Glutamatergic neuron (in vitro differentiated cells): Measurements from ENCODE around the gene BRSK2. TPM values are rescaled to one million over a fixed set of nuclear protein-coding genes. Genes with fewer than 3 reads are reported as not detected.

ENCODE experiments used
- DNase-seq: peaks from one replicate; pipeline ENCODE4 v3.0.0; 2022
- H3K27ac Mint-ChIP-seq: one replicate; pipeline ENCODE4 v1.8.0; 2020; ENCODE audit warnings: mild to moderate bottlenecking, mixed read lengths, inconsistent platforms; ENCODE audit not compliant: unreplicated experiment
- H3K27me3 Mint-ChIP-seq: one replicate; pipeline ENCODE4 v1.8.0; 2020; ENCODE audit warnings: mild to moderate bottlenecking, moderate library complexity, mixed read lengths, inconsistent platforms; ENCODE audit not compliant: unreplicated experiment
- H3K36me3 Mint-ChIP-seq: one replicate; pipeline ENCODE4 v1.8.0; 2020; ENCODE audit warnings: mild to moderate bottlenecking, mixed read lengths, inconsistent platforms; ENCODE audit not compliant: unreplicated experiment
- H3K4me1 Mint-ChIP-seq: one replicate; pipeline ENCODE4 v1.8.0; 2020; ENCODE audit warnings: mild to moderate bottlenecking, low read depth, mixed read lengths, inconsistent platforms; ENCODE audit not compliant: unreplicated experiment
- H3K4me3 Mint-ChIP-seq: one replicate; pipeline ENCODE4 v1.8.0; 2020; ENCODE audit warnings: mild to moderate bottlenecking, mixed read lengths, inconsistent platforms; ENCODE audit not compliant: unreplicated experiment
- H3K9me3 Mint-ChIP-seq: one replicate; pipeline ENCODE4 v1.8.0; 2020; ENCODE audit warnings: mild to moderate bottlenecking, moderate library complexity, mixed read lengths, inconsistent platforms; ENCODE audit not compliant: unreplicated experiment
- CTCF ChIP-seq: fragments of 200-600 bp; sonication (generic); IDR thresholded peaks from one replicate; pipeline ENCODE4 v1.5.0; 2021; ENCODE audit not compliant: partially characterized antibody, unreplicated experiment
- total RNA-seq: library from RNA; stranded (reverse); fragmentation: NEBNext Ultra II Directional; extraction: Animal tissue kit (Norgen Biotek cat#: 25700); gene quantifications from one replicate; pipeline ENCODE4 v1.2.1, GENCODE V29; 2021; ENCODE audit not compliant: unreplicated experiment

BRSK2 gene
- total RNA-seq, 1 donor from 2014 or later, result 207 TPM

- Mint-ChIP-seq H3K36me3 (peaks cover 24% of the 10 kb centered on the region), H3K27ac (no peak overlapping the region), H3K4me1 (no peaks in the 10 kb centered on the region), H3K4me3 (no peak overlapping the region), H3K27me3 (no peaks in the 10 kb centered on the region), H3K9me3 (peaks cover 4% of the 10 kb centered on the region)
- no peak for TF ChIP-seq CTCF
- DNase-seq, result no peak
Observed at GRCh38 chr11:1494650-1495049, 104.9 kb downstream of the BRSK2 start.

GRCh38 chr11:1496091-1496760 is 106.5 kb downstream of the BRSK2 start:
- Mint-ChIP-seq H3K9me3 (peaks cover 10% of the 10 kb centered on the region), H3K27ac (no peak overlapping the region), H3K27me3 (peaks cover 4% of the 10 kb centered on the region), H3K4me1 (peaks cover 2% of the 10 kb centered on the region), H3K4me3 (no peak overlapping the region), H3K36me3 (peaks cover 24% of the 10 kb centered on the region)
- DNase-seq, result no peak
- no peak for TF ChIP-seq CTCF

- Mint-ChIP-seq H3K27me3 (peaks cover 4% of the 10 kb centered on the region), H3K9me3 (peaks cover 11% of the 10 kb centered on the region), H3K27ac (no peak overlapping the region), H3K4me1 (peaks cover 5% of the 10 kb centered on the region), H3K4me3 (no peak overlapping the region), H3K36me3 (peaks cover 24% of the 10 kb centered on the region)
- TF ChIP-seq CTCF, result no peak
- DNase-seq, result no peak
Observed at GRCh38 chr11:1496761-1497095, 107.0 kb downstream of the BRSK2 start.

- Mint-ChIP-seq H3K27me3 (peaks cover 8% of the 10 kb centered on the region), H3K9me3 (peaks cover 11% of the 10 kb centered on the region), H3K4me3 (no peak overlapping the region), H3K36me3 (peaks cover 24% of the 10 kb centered on the region), H3K27ac (no peak overlapping the region), H3K4me1 (peaks cover 10% of the 10 kb centered on the region)
- no peak for TF ChIP-seq CTCF
- no peak for DNase-seq
Observed at GRCh38 chr11:1497600-1497999, 107.9 kb downstream of the BRSK2 start.

GRCh38 chr11:1498262-1498661 is 108.5 kb downstream of the BRSK2 start:
- Mint-ChIP-seq H3K27me3 (peaks cover 11% of the 10 kb centered on the region), H3K4me1 (peaks cover 12% of the 10 kb centered on the region), H3K36me3 (peaks cover 24% of the 10 kb centered on the region), H3K27ac (no peak overlapping the region), H3K9me3 (peaks cover 11% of the 10 kb centered on the region), H3K4me3 (no peak overlapping the region)
- DNase-seq, result no peak
- no peak for TF ChIP-seq CTCF
